SK-N-MC (cell line): ENCODE data around the gene CCDC6.
"Not testable (repeated sequence)": the region's sequence is repeated elsewhere in the genome, so short reads cannot be mapped to it uniquely, and the experiment has no call there.

Experiments used
- DNase-seq: peaks from one replicate; pipeline ENCODE4 v3.0.0-alpha.2; 2011; ENCODE audit warnings: low read depth, low spot score
- H3K27ac ChIP-seq: fragments of 200-600 bp; sonication (generic); 2 replicates; pipeline ENCODE4 v1.5.1; 2016; ENCODE audit warnings: mixed run types
- H3K36me3 ChIP-seq: fragments of 200-600 bp; sonication (generic); 2 replicates; pipeline ENCODE4 v1.6.1; 2017; ENCODE audit warnings: antibody characterized with exemption, low read length, mixed read lengths; ENCODE audit not compliant: insufficient read depth
- H3K4me3 ChIP-seq: fragments of 200-600 bp; sonication (generic); 2 replicates; pipeline ENCODE4 v1.5.1; 2016
- H3K9ac ChIP-seq: fragments of 200-600 bp; sonication (generic); 2 replicates; pipeline ENCODE4 v1.8.0; 2017; ENCODE audit warnings: mixed run types, mixed read lengths; ENCODE audit not compliant: insufficient read length
- H3K9me3 ChIP-seq: fragments of 200-600 bp; sonication (generic); 2 replicates; pipeline ENCODE4 v1.6.1; 2017; ENCODE audit warnings: low read depth, mild to moderate bottlenecking, antibody characterized with exemption, low read length, moderate library complexity, mixed read lengths
- EZH2 ChIP-seq: fragments of 200-600 bp; sonication (generic); IDR thresholded peaks from one replicate; pipeline ENCODE4 v1.6.1; 2017; ENCODE audit warnings: antibody characterized with exemption
- FOXP2 ChIP-seq: optimal IDR thresholded peaks from 2 replicates; pipeline ENCODE3; 2011; ENCODE audit warnings: mild to moderate bottlenecking, moderate library complexity; ENCODE audit not compliant: insufficient read depth; ENCODE audit errors: extremely low read length, control extremely low read depth
- POLR2AphosphoS5 ChIP-seq: IDR thresholded peaks from 2 replicates; pipeline ENCODE4 v1.6.1; 2012; ENCODE audit warnings: mild to moderate bottlenecking, low read depth, low read length, borderline replicate concordance

Gene CCDC6

DNA sequence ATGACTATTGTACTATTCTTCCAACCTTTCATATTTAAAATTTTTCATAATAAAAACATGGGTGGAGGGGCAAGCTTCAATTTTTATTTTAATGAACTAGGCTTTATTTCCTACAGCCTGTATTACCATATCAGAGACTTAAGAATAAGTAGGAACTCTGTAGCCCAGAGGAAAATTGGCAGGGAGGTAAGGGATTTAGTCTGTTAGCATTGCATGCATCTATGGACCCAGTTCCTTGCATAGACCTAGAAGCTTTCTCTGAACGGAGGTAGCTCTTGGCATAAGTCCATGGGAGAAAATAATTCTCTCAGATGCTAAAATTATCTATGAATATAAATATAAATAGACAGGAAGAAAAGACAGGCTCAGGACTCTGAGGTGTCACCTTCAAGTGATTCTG, 31.4 kb upstream of the CCDC6 start:
- no peaks in the 10 kb centered on the region for H3K9me3 ChIP-seq
- TF ChIP-seq EZH2 = no peak
- TF ChIP-seq POLR2AphosphoS5 = no peak
- no peak for TF ChIP-seq FOXP2
- H3K4me3 ChIP-seq = no peak overlapping the region
- DNase-seq = no peak
- no peaks in the 10 kb centered on the region for H3K36me3 ChIP-seq
- no peak overlapping the region for H3K9ac ChIP-seq
- no peak overlapping the region for H3K27ac ChIP-seq

DNA sequence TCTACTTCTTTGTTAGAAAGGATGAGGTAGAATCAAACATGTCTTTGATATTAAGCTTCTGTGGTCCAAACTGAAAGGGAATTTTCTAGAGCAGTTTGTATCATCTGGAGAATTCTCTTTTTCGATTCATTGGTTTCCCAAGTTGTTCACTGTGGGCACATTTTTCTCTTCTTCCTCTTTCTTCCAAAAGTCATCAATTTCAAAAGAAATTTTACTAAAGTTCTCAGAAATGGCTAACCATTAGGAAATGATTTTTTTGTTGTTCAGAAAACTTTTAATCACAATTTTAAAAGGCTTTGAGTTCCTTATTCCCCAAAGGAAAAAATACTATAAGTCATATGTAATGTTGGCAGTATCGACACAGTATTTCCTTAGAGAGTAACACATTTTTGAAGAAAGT, 28.3 kb upstream of the CCDC6 start:
- DNase-seq = no peak
- no peak overlapping the region for H3K4me3 ChIP-seq
- TF ChIP-seq POLR2AphosphoS5 (no peak), EZH2 (no peak), FOXP2 (no peak)
- no peaks in the 10 kb centered on the region for H3K9me3 ChIP-seq
- H3K36me3 ChIP-seq = no peaks in the 10 kb centered on the region
- no peak overlapping the region for H3K9ac ChIP-seq
- H3K27ac ChIP-seq = no peak overlapping the region

DNA sequence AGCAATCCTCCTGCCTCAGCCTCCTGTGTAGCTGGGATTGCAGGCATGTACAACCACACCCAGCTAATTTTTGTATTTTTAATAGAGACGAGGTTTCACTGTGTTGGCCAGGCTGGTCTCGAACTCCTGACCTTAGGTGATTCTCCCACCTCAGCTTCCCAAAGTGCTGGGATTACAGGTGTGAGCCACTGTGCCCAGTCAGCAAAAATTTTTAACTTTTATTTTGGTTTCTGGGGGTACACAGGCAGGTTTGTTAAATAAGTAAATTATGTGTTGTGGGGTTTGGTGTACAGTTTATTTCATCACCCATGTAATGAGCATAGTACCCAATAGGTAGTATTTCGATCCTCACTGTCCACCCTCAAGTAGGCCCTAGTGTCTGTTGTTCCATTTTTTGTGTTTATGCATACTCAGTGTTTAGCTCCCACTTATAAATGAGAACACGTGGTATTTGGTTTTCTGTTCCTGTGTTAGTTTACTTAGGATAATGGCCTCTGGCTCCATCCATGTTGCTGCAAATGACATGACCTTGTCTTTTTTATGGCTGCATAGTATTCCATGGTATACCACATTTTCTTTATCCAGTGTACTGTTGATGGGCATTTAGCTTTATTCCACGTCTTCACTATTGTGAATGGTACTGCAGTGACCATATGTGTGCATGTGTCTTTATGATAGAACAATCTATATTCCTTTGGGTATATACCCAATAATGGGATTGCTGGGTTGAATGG, 24.6 kb upstream of the CCDC6 start:
- H3K36me3 ChIP-seq, H3K27ac ChIP-seq, DNase-seq, H3K9ac ChIP-seq, H3K4me3 ChIP-seq, H3K9me3 ChIP-seq: not testable (repeated sequence)

DNA sequence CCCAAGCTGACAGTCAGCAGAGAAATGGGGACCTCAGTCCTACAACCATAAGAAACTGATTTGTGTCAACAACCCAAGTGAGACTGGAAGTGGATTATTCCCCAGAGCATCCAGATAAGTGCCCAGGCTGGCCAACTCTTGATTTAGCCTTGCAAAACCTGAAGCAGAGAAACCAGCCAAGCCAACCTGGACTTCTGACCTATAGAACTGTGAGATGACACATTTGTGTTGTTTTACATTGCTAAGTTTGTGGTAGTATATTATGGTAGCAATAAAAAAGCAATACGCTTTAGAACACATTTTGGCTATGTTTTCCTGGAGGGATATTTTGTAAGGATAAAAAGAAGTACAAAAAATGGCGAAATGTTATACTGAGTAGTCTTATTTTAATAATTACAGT, 19.7 kb upstream of the CCDC6 start:
- Histone ChIP-seq H3K27ac (no peak overlapping the region), H3K9me3 (no peaks in the 10 kb centered on the region), H3K36me3 (no peaks in the 10 kb centered on the region), H3K9ac (no peak overlapping the region), H3K4me3 (no peak overlapping the region)
- TF ChIP-seq EZH2 = no peak
- no peak for TF ChIP-seq POLR2AphosphoS5
- TF ChIP-seq FOXP2 = no peak
- no peak for DNase-seq

DNA sequence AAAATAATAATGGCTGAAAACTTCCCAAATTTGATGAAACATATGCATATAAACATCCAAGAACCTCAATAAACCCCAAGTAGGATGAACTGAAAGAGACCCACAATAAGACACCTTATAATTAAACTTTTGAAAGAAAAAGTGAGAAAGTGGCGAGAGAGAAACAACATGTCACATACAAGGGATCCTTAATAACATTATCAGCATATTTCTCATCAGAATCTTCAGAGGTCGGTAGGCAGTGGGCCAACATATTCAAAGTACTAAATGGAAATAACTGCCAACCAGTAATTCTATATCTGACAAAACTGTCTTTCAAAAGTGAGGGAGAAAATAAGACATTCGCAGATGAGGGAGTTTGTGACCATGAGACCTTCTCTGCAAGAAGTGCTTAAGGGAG, 16.6 kb upstream of the CCDC6 start:
- no peaks in the 10 kb centered on the region for H3K9me3 ChIP-seq
- no peak for TF ChIP-seq FOXP2
- TF ChIP-seq POLR2AphosphoS5 = no peak
- TF ChIP-seq EZH2 = no peak

DNA sequence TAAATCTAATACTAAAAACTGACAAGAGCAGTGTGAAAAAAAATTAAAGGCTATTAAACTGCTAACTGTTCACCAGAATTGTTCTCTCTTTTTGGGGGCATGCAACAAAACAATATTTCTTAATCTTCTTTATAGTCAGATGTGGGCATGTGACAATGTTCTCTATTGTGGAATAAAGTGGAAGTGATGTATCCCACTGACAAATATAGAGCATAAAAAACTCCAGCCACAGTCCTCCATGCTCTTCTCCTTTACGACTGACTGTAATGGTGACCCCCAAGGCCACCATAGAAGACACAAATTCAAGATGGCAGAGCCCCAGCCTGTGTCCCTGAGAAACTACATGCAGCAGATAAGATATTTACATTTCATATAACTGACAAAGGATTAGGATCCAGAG, 11.6 kb upstream of the CCDC6 start:
- Histone ChIP-seq H3K4me3 (no peak overlapping the region), H3K36me3 (no peaks in the 10 kb centered on the region), H3K9me3 (no peaks in the 10 kb centered on the region), H3K9ac (no peak overlapping the region), H3K27ac (no peak overlapping the region)
- no peak for DNase-seq
- TF ChIP-seq POLR2AphosphoS5 = no peak
- no peak for TF ChIP-seq FOXP2
- TF ChIP-seq EZH2 = no peak

More for the DNA sequence above, 16.6 kb upstream of the CCDC6 start:
- Histone ChIP-seq H3K27ac (no peak overlapping the region), H3K36me3 (no peaks in the 10 kb centered on the region), H3K9ac (no peak overlapping the region), H3K4me3 (no peak overlapping the region)
- no peak for DNase-seq

DNA sequence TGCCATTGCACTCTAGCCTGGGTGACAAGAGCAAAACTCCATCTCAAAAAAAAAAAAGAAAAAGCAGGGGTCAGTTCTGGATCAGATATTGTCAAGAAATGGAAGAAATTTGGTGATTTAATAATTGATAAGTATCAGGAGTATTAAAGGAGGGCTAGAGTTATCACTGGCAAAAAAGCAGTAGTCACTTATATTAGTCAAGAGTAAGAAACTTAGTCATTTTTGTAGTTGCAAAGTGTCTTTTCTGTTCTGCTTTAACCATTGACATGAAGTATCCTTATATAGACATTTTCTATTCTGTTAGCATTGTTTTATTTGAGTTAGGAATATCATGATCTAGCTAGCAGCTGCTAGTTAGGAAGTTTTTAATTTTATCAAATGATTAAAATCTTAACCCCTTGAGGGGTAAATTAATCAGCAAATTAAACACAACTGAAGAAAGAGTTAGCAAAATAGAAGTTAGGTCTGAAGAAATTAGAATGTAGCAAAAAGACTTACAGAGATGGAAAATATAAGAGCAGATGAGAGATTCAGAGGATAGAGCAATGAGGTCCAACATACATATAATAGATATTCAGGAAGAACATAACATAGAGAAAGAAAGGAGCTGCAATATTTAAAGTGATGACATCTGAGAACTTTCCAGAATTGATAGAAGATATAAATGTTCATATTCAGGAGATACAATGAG, 7.3 kb upstream of the CCDC6 start:
- no peaks in the 10 kb centered on the region for H3K9me3 ChIP-seq
- TF ChIP-seq FOXP2 (no peak), POLR2AphosphoS5 (no peak), EZH2 (no peak)
- no peak for DNase-seq
- no peak overlapping the region for H3K4me3 ChIP-seq
- no peak overlapping the region for H3K9ac ChIP-seq
- H3K27ac ChIP-seq = no peak overlapping the region
- H3K36me3 ChIP-seq = no peaks in the 10 kb centered on the region

DNA sequence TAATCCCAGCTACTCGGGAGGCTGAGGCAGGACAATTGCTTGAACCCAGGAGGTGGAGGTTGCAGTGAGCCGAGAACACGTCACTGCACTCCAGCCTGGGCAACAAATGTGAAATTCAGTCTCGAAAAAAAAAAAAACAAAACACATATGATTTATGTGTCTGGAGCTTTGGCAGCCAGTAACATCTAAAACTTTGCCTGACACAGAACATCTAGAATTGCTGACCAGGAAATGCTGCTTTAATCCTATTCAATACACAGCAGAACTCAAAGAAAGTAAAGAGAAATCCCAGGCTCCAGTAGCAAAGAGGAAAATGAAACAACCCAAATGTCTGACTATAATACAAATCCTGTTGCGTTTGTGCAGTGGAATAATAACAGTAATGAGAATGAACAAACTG, 4.5 kb upstream of the CCDC6 start:
- Histone ChIP-seq H3K9ac (no peak overlapping the region), H3K36me3 (no peaks in the 10 kb centered on the region), H3K9me3 (no peaks in the 10 kb centered on the region), H3K4me3 (no peak overlapping the region), H3K27ac (no peak overlapping the region)
- TF ChIP-seq FOXP2 (no peak), POLR2AphosphoS5 (no peak), EZH2 (no peak)
- no peak for DNase-seq

DNA sequence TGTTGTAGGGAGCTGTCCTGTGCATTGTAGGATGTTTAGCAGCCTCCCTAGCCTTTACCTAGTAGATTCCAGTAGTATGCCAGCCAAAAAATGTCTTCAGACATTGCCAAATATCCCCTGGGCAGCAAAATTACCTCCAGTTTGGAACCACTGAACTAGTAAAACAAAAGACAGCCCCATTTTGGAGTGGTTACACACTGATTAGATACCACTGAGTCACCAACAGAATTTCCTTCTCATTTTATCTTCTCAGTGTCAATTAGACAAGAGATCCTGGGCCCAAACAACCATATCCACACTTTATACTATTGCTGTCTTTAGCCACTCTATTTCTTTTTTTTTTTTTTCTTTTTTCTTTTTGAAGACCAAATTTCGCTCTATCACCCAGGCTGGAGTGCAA, 3.5 kb upstream of the CCDC6 start:
- H3K36me3 ChIP-seq = no peaks in the 10 kb centered on the region
- no peaks in the 10 kb centered on the region for H3K9me3 ChIP-seq
- H3K4me3 ChIP-seq = no peak overlapping the region
- no peak overlapping the region for H3K27ac ChIP-seq
- no peak overlapping the region for H3K9ac ChIP-seq
- no peak for DNase-seq
- TF ChIP-seq EZH2 (no peak), FOXP2 (no peak), POLR2AphosphoS5 (no peak)
